ENCODE results near the gene ABCA4.
"Not testable (repeated sequence)": the region's sequence is repeated elsewhere in the genome, so short reads cannot be mapped to it uniquely, and the experiment has no call there.

The ABCA4 gene

GRCh38 chr1:93964777-93965200 is 156.2 kb downstream of the ABCA4 start:
- H3K27ac Mint-ChIP-seq, result no peak overlapping the region
- no peaks in the 10 kb centered on the region for H3K36me3 Mint-ChIP-seq
- no peaks in the 10 kb centered on the region for H3K9me3 Mint-ChIP-seq
- H3K27me3 Mint-ChIP-seq, result peaks cover 2% of the 10 kb centered on the region
- no peak overlapping the region for H3K4me3 Mint-ChIP-seq
- no peaks in the 10 kb centered on the region for H3K4me1 Mint-ChIP-seq

GRCh38 chr1:93964096-93964776 is 156.7 kb downstream of the ABCA4 start:
- Mint-ChIP-seq H3K4me1 (no peaks in the 10 kb centered on the region), H3K27ac (no peak overlapping the region), H3K4me3 (no peak overlapping the region), H3K36me3 (peaks cover 2% of the 10 kb centered on the region), H3K27me3 (peaks cover 5% of the 10 kb centered on the region), H3K9me3 (no peaks in the 10 kb centered on the region)

- Mint-ChIP-seq H3K4me3 (no peak overlapping the region), H3K27ac (no peak overlapping the region), H3K27me3 (peaks cover 6% of the 10 kb centered on the region), H3K4me1 (no peaks in the 10 kb centered on the region), H3K36me3 (peaks cover 2% of the 10 kb centered on the region), H3K9me3 (peaks cover under 1% of the 10 kb centered on the region)
These were observed 157.4 kb downstream of the ABCA4 start for GRCh38 chr1:93963585-93963984.

DNA sequence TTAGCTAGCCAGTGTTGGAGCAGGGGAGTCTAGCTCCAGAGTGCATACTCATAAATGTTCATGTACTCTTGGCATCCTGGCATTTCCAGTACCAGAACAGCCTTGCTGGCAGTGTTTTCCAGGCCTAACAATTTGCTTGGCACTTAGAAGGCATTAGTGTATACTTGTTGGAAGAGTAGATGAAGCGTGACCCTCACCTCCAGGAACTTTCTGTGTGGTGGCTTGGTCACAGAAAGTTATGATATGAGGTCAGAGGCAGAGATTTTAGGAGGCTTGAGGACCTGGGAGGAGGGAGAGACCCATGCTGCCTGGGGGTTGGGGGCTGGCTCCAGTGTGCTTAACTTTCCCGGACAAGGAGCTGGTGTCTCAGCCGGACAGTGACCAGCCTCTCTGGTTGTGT is 159.0 kb downstream of the ABCA4 start:
- Mint-ChIP-seq H3K4me1 (no peaks in the 10 kb centered on the region), H3K36me3 (peaks cover 4% of the 10 kb centered on the region), H3K27ac (no peak overlapping the region), H3K9me3 (peaks cover 11% of the 10 kb centered on the region), H3K4me3 (no peak overlapping the region), H3K27me3 (peaks cover 6% of the 10 kb centered on the region)

- H3K27me3 Mint-ChIP-seq, result peaks cover 6% of the 10 kb centered on the region
- no peak overlapping the region for H3K27ac Mint-ChIP-seq
- no peaks in the 10 kb centered on the region for H3K4me1 Mint-ChIP-seq
- H3K36me3 Mint-ChIP-seq, result peaks cover 4% of the 10 kb centered on the region
- no peak overlapping the region for H3K4me3 Mint-ChIP-seq
- peaks cover 11% of the 10 kb centered on the region for H3K9me3 Mint-ChIP-seq
These were observed 159.5 kb downstream of the ABCA4 start for GRCh38 chr1:93961443-93961842.

GRCh38 chr1:93960641-93961147 is 160.3 kb downstream of the ABCA4 start:
- Mint-ChIP-seq H3K4me1 (no peaks in the 10 kb centered on the region), H3K27ac (no peak overlapping the region), H3K27me3 (peaks cover 6% of the 10 kb centered on the region), H3K4me3 (no peak overlapping the region), H3K36me3 (peaks cover 7% of the 10 kb centered on the region), H3K9me3 (peaks cover 19% of the 10 kb centered on the region)

- Mint-ChIP-seq H3K4me1 (no peaks in the 10 kb centered on the region), H3K36me3 (peaks cover 15% of the 10 kb centered on the region), H3K27me3 (peaks cover 6% of the 10 kb centered on the region), H3K27ac (no peak overlapping the region), H3K4me3 (no peak overlapping the region), H3K9me3 (peaks cover 30% of the 10 kb centered on the region)
These were observed 161.5 kb downstream of the ABCA4 start for GRCh38 chr1:93959413-93959812.

- Mint-ChIP-seq H3K4me1 (no peaks in the 10 kb centered on the region), H3K27me3 (peaks cover 6% of the 10 kb centered on the region), H3K27ac (no peak overlapping the region), H3K4me3 (no peak overlapping the region), H3K36me3 (peaks cover 16% of the 10 kb centered on the region), H3K9me3 (peaks cover 30% of the 10 kb centered on the region)
These were observed 162.2 kb downstream of the ABCA4 start for GRCh38 chr1:93958726-93959100.

GRCh38 chr1:93958032-93958725 is 162.8 kb downstream of the ABCA4 start:
- H3K27ac Mint-ChIP-seq, result no peak overlapping the region
- H3K9me3 Mint-ChIP-seq, result peaks cover 30% of the 10 kb centered on the region
- H3K4me3 Mint-ChIP-seq, result no peak overlapping the region
- peaks cover 16% of the 10 kb centered on the region for H3K36me3 Mint-ChIP-seq
- H3K27me3 Mint-ChIP-seq, result peaks cover 6% of the 10 kb centered on the region
- no peaks in the 10 kb centered on the region for H3K4me1 Mint-ChIP-seq

DNA sequence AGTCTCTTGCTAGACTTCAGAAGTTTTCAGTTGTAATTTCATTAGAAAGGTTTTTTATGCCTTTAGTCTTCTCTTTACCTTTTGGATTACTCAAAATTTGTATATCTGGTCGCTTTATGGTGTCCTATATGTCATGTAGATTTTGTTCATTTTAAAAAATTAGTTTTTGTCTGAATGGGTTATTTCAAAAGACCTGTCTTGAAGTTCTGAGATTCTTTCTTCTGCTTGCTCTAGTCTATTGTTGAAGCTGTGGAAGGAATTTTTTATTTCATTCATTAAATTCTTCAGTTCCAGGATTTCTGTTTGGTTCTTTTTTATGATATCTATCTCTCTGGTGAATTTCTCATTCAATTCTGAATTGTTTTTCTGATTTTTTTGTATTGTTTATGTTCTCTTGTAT is 165.2 kb downstream of the ABCA4 start:
- H3K27me3 Mint-ChIP-seq, result peaks cover 8% of the 10 kb centered on the region
- H3K9me3 Mint-ChIP-seq, result peaks cover 40% of the 10 kb centered on the region
- no peak overlapping the region for H3K27ac Mint-ChIP-seq
- no peaks in the 10 kb centered on the region for H3K4me1 Mint-ChIP-seq
- no peak overlapping the region for H3K4me3 Mint-ChIP-seq
- peaks cover 19% of the 10 kb centered on the region for H3K36me3 Mint-ChIP-seq

DNA sequence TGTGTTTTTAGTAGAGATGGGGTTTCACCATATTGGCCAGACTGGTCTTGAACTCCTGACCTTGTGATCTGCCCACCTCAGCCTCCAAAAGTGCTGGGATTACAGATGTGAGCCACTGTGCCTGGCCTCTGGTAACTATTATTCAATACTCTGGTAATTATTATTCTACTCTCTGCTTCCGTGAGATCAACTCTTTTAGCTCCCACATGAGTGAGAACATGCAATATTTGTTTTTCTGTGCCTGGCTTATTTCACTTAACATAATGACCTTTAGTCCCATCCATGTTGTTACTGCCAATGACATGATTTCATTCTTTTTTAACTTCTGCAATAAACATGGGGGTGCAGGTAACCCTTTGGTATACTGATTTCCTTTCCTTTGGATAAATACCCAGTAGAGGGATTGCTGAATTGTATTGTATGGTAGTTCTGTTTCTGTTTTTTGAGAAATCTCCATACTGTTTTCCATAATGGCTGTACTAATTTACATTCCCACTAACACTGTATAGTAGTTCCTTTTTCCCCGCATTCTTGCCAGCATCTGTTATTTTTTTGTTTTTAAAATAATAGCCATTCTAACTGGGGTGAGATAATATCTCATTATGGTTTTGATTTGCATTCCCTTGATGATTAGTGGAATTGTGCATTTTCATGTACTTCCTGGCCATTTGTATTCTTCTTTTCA is 173.8 kb downstream of the ABCA4 start:
- not testable (repeated sequence) for H3K4me1 Mint-ChIP-seq, H3K36me3 Mint-ChIP-seq, H3K27ac Mint-ChIP-seq, H3K4me3 Mint-ChIP-seq
- Mint-ChIP-seq H3K27me3 (peaks cover 13% of the 10 kb centered on the region), H3K9me3 (peaks cover 16% of the 10 kb centered on the region)

All from activated naive CD4-positive, alpha-beta T cell treated with anti-CD3 and anti-CD28 coated beads, Interleukin-2, amount 50 U/mL, for 24 hours (primary cell).